B cell (primary cell): Measurements from ENCODE around the gene MYO10. TPM values are rescaled to one million over a fixed set of nuclear protein-coding genes. Genes with fewer than 3 reads are reported as not detected.

Experiments
- ATAC-seq: fragments of 200-7000 bp; cut with Tn5 transposase; one replicate; pipeline ENCODE4 v1.10.0; 2021; ENCODE audit warnings: low read depth, mild to moderate bottlenecking, moderate number of reproducible peaks, moderate library complexity
- CTCF ChIA-PET: fragments of 350-600 bp; sonication (Branson Sonifier 250); formaldehyde crosslinking; loops from one replicate; lab custom pipeline; 2021; ENCODE audit warnings: antibody characterized with exemption, inconsistent platforms; lab: Charles Lee
- POLR2A ChIA-PET: fragments of 350-600 bp; sonication (Branson Sonifier 250); formaldehyde crosslinking; loops from one replicate; lab custom pipeline; 2021; ENCODE audit warnings: antibody characterized with exemption; lab: Charles Lee
- DNase-seq: peaks from one replicate; pipeline ENCODE4 v3.0.0; 2013
- H2AFZ ChIP-seq: 2 replicates; pipeline ENCODE4 v1.6.1; 2012; ENCODE audit warnings: mild to moderate bottlenecking, low read depth, low read length; ENCODE audit not compliant: insufficient read depth, poor library complexity, severe bottlenecking
- H3K27ac ChIP-seq, 2 donors: 1 replicate in 1 of 2; 2 replicates in 1 of 2; pipeline ENCODE4 v1.5.1; 2012 to 2013; ENCODE audit warnings: low read length in 2 of 2, mild to moderate bottlenecking in 2 of 2, moderate library complexity in 1 of 2
- H3K27me3 ChIP-seq, 4 experiments: fragments of 200-600 bp in 1 of 4; sonication (generic) in 1 of 4; replicated peaks in 1 of 4; 1 replicate in 2 of 4; 2 replicates in 2 of 4; pipeline versions ENCODE4 v1.6.1 to v1.7.0; 2013 to 2016; ENCODE audit warnings: low read length in 3 of 4, mild to moderate bottlenecking in 2 of 4, mixed read lengths in 1 of 4, moderate library complexity in 1 of 4; ENCODE audit not compliant: insufficient read depth in 4 of 4, control insufficient read depth in 3 of 4; ENCODE audit errors: control extremely low read depth in 1 of 4
- H3K36me3 ChIP-seq, 2 experiments: replicated peaks in 1 of 2; 1 replicate in 1 of 2; 2 replicates in 1 of 2; pipeline versions ENCODE4 v1.6.1 to v1.7.1; 2013; ENCODE audit warnings: low read length in 1 of 2; ENCODE audit not compliant: insufficient read depth in 2 of 2, control insufficient read depth in 1 of 2; ENCODE audit errors: control extremely low read depth in 1 of 2, extremely low read depth in 1 of 2
- H3K4me1 ChIP-seq, 2 donors: fragments of 200-600 bp in 1 of 2; sonication (generic) in 1 of 2; 1 replicate in 1 of 2; 2 replicates in 1 of 2; pipeline versions ENCODE4 v1.5.1 to v1.6.1; 2013 to 2017; ENCODE audit warnings: low read length in 2 of 2; ENCODE audit not compliant: control insufficient read depth in 2 of 2, insufficient read depth in 2 of 2
- H3K4me2 ChIP-seq: replicated peaks from 2 replicates; pipeline ENCODE3; 2012; ENCODE audit warnings: mild to moderate bottlenecking, low read depth, low read length; ENCODE audit not compliant: poor library complexity, severe bottlenecking
- H3K4me3 ChIP-seq, 5 experiments: fragments of 200-600 bp in 1 of 5; sonication (generic) in 1 of 5; 1 replicate in 3 of 5; 2 replicates in 2 of 5; pipeline versions ENCODE4 v1.5.1 to v1.7.0; 2011 to 2016; ENCODE audit warnings: low read length in 4 of 5, mild to moderate bottlenecking in 4 of 5, low read depth in 2 of 5, control low read depth in 1 of 5, moderate library complexity in 1 of 5; ENCODE audit not compliant: insufficient read depth in 1 of 5; ENCODE audit errors: control extremely low read depth in 1 of 5, extremely low read depth in 1 of 5
- H3K79me2 ChIP-seq: fragments of 200-600 bp; sonication (generic); one replicate; pipeline ENCODE4 v1.6.0; 2016; ENCODE audit warnings: low read length; ENCODE audit not compliant: control insufficient read depth, insufficient read depth
- H3K9ac ChIP-seq: fragments of 200-600 bp; sonication (generic); 2 replicates; pipeline ENCODE4 v1.6.1; 2017; ENCODE audit warnings: mild to moderate bottlenecking, low read length, moderate library complexity
- H3K9me3 ChIP-seq, 3 donors: one replicate each; pipeline versions ENCODE4 v1.6.1 to v1.7.1; 2013; ENCODE audit warnings: low read length in 2 of 3; ENCODE audit not compliant: control insufficient read depth in 2 of 3, insufficient read depth in 1 of 3; ENCODE audit errors: control extremely low read depth in 1 of 3
- H4K20me1 ChIP-seq: 2 replicates; pipeline ENCODE4 v1.6.0; 2012; ENCODE audit warnings: mild to moderate bottlenecking, low read length; ENCODE audit not compliant: insufficient read depth, control insufficient read depth, poor library complexity, severe bottlenecking
- H3K27ac Mint-ChIP-seq: one replicate; pipeline ENCODE4 v1.8.0; 2021; ENCODE audit warnings: mixed read lengths
- H3K27me3 Mint-ChIP-seq: one replicate; pipeline ENCODE4 v1.8.0; 2021; ENCODE audit warnings: mixed read lengths
- H3K4me1 Mint-ChIP-seq: one replicate; pipeline ENCODE4 v1.8.0; 2021; ENCODE audit warnings: mixed read lengths
- H3K4me3 Mint-ChIP-seq: one replicate; pipeline ENCODE4 v1.8.0; 2021; ENCODE audit warnings: mixed read lengths
- H3K9me3 Mint-ChIP-seq: one replicate; pipeline ENCODE4 v1.8.0; 2022; ENCODE audit warnings: mixed read lengths; ENCODE audit not compliant: insufficient read depth
- EZH2 ChIP-seq: IDR thresholded peaks from 2 replicates; pipeline ENCODE4 v1.6.1; 2012; ENCODE audit warnings: borderline replicate concordance, low read depth, mild to moderate bottlenecking, moderate library complexity, low read length; ENCODE audit not compliant: insufficient read depth, poor library complexity, severe bottlenecking
- WGBS: methylation state at CpG from one replicate; pipeline ENCODE4 v1.1.5; 2013; ENCODE audit warnings: missing lambda C conversion rate; ENCODE audit not compliant: insufficient coverage; 5-methylcytosine and 5-hydroxymethylcytosine counted together
- intact Hi-C: fragments of 100-400 bp; cut with micrococcal nuclease; formaldehyde crosslinking; loops from one replicate; pipeline ENCODE4 v1.10.0; 2022
- polyA plus RNA-seq: library from polyadenylated mRNA; depleted of rRNA; stranded (reverse); fragments of >200 nt; gene quantifications from 2 replicates; pipeline ENCODE4 v1.2.3, GENCODE V29; 2012
- total RNA-seq, 2 donors: library from RNA; stranded (reverse); fragments of 120-200 nt in 1 of 2; gene quantifications; 1 replicate in 1 of 2; 2 replicates in 1 of 2; pipeline versions ENCODE4 v1.2.3 to v1.2.4, GENCODE V29; 2013 to 2022
- TF ChIP-seq, protein P1 (sequence below): fragments of 200-600 bp; IDR thresholded peaks from one replicate; pipeline ENCODE4 v1.8.0; 2022; ENCODE audit warnings: antibody characterized with exemption, mild to moderate bottlenecking

Gene MYO10
- total and polyA plus RNA-seq, 2 donors (not counting 1 experiment from before 2014, with no cell fraction given), result 0.10 TPM; not detected in 1

DNA sequence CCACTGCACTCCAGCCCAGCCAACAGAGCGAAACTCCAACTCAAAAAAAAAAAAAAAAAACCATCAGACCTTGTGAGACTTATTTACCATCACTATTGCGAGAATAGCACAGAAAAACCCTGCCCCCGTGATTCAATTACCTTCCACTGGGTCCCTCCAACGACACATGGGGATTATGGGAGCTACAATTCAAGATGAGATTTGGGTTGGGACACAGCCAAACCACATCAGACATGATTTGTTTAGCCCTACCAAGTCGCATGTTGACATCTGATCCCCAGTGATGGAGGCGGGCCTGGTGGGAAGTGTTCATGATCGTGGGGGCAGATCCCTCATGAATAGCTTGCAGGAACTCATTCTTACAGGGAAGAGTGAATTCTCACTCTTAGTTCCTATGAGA is 26.6 kb downstream of the MYO10 start:
- Histone ChIP-seq H3K4me2 (no peak overlapping the region), H3K27me3 (no peaks in the 10 kb centered on the region), H3K36me3 (no peaks in the 10 kb centered on the region), H3K27ac (no peak overlapping the region), H3K4me1 (no peaks in the 10 kb centered on the region), H3K9me3 (peaks cover 0 to 9% (median 0%) of the 10 kb centered on the region in 3 donors), H3K9ac (no peak overlapping the region), H4K20me1 (no peaks in the 10 kb centered on the region), H2AFZ (no peak overlapping the region), H3K79me2 (no peaks in the 10 kb centered on the region), H3K4me3 (no peak overlapping the region)
- ATAC-seq, result no peak
- peaks cover 6% of the 10 kb centered on the region for H3K9me3 Mint-ChIP-seq
- intact Hi-C loops, result no loop called here
- no peak overlapping the region for H3K27ac Mint-ChIP-seq
- CTCF ChIA-PET, result no interaction called here
- no peak overlapping the region for H3K4me3 Mint-ChIP-seq
- no peak for DNase-seq
- peaks cover 4% of the 10 kb centered on the region for H3K27me3 Mint-ChIP-seq
- POLR2A ChIA-PET, result no interaction called here
- H3K4me1 Mint-ChIP-seq, result no peaks in the 10 kb centered on the region
- TF ChIP-seq, protein P1, sequence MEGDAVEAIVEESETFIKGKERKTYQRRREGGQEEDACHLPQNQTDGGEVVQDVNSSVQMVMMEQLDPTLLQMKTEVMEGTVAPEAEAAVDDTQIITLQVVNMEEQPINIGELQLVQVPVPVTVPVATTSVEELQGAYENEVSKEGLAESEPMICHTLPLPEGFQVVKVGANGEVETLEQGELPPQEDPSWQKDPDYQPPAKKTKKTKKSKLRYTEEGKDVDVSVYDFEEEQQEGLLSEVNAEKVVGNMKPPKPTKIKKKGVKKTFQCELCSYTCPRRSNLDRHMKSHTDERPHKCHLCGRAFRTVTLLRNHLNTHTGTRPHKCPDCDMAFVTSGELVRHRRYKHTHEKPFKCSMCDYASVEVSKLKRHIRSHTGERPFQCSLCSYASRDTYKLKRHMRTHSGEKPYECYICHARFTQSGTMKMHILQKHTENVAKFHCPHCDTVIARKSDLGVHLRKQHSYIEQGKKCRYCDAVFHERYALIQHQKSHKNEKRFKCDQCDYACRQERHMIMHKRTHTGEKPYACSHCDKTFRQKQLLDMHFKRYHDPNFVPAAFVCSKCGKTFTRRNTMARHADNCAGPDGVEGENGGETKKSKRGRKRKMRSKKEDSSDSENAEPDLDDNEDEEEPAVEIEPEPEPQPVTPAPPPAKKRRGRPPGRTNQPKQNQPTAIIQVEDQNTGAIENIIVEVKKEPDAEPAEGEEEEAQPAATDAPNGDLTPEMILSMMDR, result no peak
- no peak for TF ChIP-seq EZH2
- WGBS, result 80% methylated on average over 4 of the region's 7 CpGs

DNA sequence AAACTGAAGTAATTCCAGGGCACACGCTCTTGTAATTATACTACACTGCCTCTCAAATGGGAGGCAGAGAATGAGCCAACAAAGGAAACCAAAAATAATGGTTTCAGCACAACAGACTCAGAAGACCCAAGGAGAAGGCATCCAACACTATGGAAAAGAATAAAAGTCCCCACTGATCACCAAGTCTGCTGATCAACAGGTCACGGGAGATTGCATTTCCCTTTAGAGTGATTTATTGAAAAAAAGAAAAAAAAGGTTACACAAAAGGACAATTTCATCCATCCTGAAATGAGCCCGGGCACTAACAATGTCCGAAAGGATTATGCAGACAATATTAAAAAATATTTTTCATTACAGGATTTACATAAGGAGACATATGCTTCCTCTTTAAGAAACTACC is 28.8 kb downstream of the MYO10 start:
- peaks cover 4% of the 10 kb centered on the region for H3K27me3 Mint-ChIP-seq
- ATAC-seq, result no peak
- Histone ChIP-seq H3K9ac (no peak overlapping the region), H3K4me1 (no peaks in the 10 kb centered on the region), H3K4me2 (no peak overlapping the region), H3K36me3 (no peaks in the 10 kb centered on the region), H3K27me3 (no peaks in the 10 kb centered on the region), H3K4me3 (no peak overlapping the region), H4K20me1 (no peaks in the 10 kb centered on the region), H3K9me3 (peaks cover 0 to 14% (median 0%) of the 10 kb centered on the region in 3 donors), H2AFZ (no peak overlapping the region), H3K79me2 (no peaks in the 10 kb centered on the region), H3K27ac (no peak overlapping the region)
- no peaks in the 10 kb centered on the region for H3K4me1 Mint-ChIP-seq
- no peak for DNase-seq
- ChIA-PET POLR2A (no interaction called here), CTCF (no interaction called here)
- intact Hi-C loops, result no loop called here
- TF ChIP-seq, protein P1, result no peak
- no peak for TF ChIP-seq EZH2
- 0% methylated on average over 1 of the region's 4 CpGs for WGBS
- H3K9me3 Mint-ChIP-seq, result peaks cover 6% of the 10 kb centered on the region
- H3K27ac Mint-ChIP-seq, result no peak overlapping the region
- H3K4me3 Mint-ChIP-seq, result no peak overlapping the region
